HG03521 (cell line): Measurements from ENCODE around the gene TYW1B.
"Not testable (repeated sequence)": the region's sequence is repeated elsewhere in the genome, so short reads cannot be mapped to it uniquely, and the experiment has no call there.

ENCODE experiments used
- ATAC-seq: cut with Tn5 transposase; IDR thresholded peaks from one replicate; pipeline ENCODE4 v1.9.1; 2021; ENCODE audit warnings: mild to moderate bottlenecking, moderate library complexity; ENCODE audit not compliant: unreplicated experiment

Gene TYW1B

DNA sequence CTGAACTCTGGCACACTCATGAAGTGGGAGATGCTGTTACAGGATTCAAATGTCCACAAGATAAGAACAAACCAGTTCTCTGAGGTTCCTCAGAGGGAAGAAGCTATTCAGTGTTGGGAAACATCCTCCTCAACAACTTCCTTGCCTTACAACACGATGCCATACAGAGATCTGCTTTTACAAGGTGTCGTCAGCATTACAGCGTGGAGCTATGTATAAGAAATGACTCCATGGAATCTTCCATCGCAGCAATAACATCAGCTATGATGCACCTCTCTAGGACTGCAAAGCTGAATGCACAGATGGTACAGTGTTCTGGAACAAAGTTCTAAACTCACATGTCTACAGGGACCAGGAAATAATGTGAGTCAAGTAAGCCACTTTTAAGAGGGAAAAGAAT is 122.3 kb downstream of the TYW1B start:
- ATAC-seq: not testable (repeated sequence)

DNA sequence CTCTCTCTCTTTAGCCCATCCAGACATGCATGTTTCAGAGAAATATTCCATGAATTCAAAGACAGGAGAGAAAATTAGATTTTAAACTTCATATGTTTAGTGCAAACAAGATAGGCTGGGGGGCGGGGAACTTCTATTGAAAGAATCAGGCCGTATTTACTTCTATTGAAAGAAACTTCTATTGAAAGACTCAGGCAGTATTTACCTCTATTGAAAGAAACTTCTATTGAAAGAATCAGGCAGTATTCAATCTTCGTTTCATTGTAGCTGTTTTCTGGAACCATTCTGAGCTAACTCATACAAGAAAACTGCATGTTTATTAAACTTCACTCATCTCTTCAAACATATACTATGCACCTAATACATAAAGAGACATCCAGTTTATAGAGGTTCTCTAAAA is 123.1 kb downstream of the TYW1B start:
- ATAC-seq: no peak

DNA sequence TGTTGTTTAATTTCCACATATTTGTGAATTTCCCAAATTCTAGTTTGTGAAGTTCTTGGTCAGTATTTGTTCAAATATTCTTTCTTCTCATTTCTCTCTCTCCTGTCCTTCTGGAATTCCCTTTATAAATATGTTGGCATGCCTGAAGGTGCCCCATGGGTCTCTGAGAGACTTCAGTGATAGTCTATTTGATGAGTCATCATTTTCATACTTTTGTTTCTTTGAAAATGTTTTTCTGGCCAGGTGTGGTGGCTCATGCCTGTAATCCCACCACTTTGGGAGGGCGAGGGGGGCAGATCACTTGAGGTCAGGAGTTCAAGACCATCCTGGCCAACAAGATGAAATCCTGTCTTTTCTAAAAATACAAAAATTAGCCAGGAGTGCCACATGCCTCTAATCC is 127.5 kb downstream of the TYW1B start:
- not testable (repeated sequence) for ATAC-seq

DNA sequence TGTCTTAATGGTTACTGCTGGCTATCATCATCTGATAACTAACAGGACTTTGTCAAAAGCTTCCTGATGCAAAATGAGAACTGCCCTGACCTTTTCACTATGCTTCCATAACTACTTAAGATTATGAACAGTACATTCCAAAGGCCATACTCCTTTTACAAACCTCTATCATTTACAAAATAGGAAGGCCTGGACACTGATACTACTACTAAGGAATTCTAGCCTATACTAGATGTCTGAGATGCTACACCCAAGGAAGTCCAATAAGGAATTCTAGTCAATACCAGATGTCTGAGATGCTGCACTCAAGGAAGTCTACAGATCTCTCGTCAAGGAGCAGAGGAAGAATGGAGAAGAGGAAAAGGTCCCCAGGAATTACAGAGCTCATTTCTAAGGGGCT is 130.9 kb downstream of the TYW1B start:
- ATAC-seq: not testable (repeated sequence)

DNA sequence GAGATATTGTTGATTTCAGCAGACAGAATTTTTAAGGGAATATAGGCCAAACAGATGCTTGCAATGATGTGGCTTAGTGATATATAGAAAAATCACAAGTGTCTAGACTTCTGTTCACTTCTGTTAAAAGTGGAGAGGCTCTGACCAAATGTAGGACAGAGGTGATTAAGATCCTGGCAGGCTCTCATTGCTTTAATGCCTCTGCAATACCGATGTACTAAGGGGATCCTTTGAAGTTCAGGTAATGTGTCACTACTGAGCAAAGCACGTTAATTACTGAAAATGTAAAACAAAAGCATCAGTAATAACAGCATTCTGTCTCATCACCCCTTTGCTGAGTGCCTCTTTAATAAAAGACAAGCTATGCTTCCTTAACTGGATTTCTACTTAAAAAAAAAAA is 131.4 kb downstream of the TYW1B start:
- not testable (repeated sequence) for ATAC-seq

DNA sequence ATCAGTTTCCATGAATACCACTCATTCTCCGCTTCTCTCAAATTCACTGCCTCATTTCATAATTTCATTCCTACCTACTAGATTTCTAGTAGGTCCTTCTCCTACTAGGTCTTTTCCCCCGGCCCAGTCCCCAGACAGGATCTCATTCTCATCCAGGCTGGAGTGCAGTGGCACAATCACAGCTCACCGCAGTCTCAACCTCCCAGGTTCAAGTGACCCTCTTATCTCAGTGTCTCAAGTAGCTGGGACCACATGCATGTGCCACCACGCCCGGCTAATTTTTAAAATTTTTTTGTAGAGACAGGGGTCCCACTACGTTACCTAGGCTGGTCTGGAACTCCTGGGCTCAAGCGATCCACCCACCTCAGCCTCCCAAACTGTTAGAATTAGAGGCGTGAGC is 132.5 kb downstream of the TYW1B start:
- ATAC-seq: not testable (repeated sequence)

DNA sequence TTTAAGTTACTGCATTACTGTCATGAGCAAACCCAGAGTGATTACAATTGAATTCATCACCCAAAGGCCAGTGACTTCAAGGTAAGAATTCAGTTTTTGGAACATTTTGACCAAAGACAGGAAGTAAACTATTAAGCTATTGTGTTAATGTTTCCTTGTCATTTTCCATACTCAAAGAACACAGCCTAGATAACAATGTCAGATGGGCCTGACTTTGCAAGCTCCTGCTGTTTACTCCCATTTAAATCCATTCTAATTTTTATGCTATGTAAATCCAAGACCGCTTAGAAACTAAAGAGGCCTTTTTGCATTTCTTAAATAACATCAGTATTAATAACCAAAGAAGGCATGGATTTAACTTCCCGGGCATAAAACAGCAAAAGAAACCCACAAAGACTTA is 136.6 kb downstream of the TYW1B start:
- ATAC-seq: not testable (repeated sequence)

DNA sequence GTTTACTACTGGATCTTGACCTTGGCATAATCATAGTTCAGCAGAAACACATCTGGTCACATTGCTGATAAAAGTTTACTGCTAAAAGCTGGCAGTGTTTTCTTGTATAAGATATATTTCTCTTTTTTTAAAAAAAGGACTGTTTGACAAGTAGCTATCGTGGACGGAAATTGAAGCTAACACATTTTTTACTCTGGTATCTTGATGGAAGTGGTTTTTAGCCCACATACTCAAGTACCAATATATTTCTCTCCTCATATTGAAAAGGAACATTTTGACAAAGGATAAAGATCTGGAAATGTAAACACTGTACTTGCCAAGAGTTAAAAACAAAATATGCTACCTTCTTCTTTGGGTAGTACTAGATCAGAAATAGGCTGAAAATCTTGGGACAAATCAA is 137.8 kb downstream of the TYW1B start:
- not testable (repeated sequence) for ATAC-seq

DNA sequence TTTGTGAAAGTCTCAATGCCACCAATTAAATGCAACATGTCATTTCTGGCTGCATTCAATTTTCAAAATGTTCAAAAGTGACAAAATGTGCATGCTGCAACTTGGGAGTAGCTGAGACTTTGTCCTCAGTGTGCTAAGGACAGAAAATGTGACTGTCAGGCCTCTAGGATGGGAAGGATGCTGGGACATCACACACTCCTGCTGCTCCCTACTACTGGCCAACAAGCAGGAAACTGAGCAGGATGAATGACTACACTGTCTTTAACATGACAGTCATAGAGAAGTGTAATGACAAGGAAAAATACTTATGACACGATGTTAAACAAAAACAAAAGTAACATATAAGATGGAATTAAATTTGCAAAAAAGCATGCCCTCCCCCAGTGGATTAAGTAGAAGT is 138.7 kb downstream of the TYW1B start:
- not testable (repeated sequence) for ATAC-seq

DNA sequence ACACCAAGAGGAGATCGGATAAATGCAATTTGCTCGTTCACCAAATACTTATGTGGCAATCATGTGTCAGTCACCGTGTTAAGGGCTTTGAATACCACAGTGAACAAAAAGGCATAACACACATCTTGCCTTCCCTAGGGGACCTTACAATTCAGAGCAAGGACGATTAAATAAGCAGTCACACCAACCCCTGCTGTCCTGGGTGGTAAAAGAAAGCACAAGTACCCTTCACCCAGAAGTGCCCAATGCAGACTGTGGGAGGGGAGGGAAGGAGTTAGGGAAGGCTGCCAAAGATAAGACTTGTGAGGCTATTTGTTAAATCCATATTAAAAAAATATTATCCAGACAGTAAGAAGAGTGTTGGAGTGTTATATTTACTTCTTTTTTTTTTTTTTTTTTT is 146.8 kb downstream of the TYW1B start:
- not testable (repeated sequence) for ATAC-seq

DNA sequence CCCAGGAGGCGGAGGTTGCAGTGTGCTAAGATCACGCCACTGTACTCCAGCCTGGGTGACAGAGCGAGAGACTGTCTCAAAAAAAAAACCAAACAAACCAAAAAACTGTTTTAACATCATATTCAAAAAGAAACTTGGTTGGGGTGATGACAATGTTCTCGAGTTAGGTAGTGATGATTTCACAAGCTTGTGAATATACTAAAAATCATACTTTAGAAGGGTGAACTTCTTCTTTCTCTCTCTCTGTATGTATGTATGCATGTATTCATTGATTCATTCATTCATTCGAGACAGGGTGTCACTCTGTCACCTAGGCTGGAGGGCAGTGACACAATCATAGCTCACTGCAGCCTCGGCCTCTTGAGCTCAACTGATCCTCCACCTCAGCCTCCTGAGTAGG is 151.1 kb downstream of the TYW1B start:
- ATAC-seq: not testable (repeated sequence)

DNA sequence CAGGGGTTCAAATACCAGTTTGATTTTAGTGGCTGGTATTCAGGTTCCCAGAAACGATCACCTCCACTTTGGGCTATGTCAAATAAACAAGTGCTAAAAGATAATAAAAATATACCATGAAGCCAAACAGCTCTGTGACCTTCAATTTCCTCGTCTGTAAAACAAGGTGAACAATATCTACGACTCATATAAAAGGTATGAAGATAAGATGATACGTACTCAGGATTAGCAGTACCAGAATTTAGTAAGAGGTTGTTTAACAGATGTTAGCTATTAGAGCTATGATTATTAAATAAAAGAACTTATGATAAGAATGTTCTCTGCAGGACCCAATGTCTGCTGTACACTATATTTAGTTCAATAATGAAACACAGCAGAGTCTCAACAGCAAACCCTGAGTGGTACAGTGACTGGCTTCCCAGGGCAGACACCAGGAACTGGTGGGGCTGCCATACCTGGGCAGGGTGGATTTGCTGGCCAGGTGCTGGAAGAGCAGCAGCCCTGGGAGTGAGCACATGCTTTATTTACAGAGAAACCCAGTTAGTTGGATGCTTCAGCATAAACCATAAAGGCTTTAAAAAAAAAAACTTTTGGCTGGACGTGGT is 151.8 kb downstream of the TYW1B start:
- ATAC-seq: not testable (repeated sequence)

DNA sequence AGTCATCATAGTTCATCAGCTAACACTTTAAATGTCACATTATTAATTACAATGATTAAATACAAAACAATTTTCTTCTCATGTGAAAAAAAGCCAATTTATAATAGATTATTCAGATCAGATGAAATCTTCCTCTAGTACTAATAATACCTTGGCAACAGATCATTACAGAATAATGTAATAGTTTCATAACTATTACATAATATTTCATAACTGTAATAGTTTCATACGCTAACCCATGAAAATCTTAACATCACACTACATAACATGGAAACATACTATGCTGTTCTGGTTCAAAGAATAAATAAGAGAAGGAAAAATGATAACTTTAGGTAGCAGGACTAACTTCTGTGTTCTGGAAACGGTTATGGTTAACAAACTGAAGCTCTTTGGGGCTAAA is 152.3 kb downstream of the TYW1B start:
- ATAC-seq: not testable (repeated sequence)

DNA sequence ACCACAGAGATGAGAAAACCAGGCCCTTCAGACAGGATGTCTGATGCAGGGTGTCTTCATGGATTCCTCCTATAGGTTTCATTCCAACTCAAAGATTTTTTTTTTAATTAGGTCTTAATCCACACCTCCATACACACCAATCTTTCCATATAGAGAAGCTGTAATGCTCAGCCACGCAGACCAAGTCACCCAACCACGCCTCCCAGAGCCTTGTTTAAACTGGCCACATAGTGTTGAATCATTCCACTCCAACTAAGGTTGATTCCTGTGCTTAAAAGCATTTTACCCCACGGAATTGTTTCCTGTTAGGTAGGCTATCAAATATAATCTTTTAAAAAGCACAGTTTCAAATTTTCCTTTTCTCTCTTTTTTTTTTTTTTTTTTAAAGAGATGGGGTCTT is 153.6 kb downstream of the TYW1B start:
- ATAC-seq: no peak

DNA sequence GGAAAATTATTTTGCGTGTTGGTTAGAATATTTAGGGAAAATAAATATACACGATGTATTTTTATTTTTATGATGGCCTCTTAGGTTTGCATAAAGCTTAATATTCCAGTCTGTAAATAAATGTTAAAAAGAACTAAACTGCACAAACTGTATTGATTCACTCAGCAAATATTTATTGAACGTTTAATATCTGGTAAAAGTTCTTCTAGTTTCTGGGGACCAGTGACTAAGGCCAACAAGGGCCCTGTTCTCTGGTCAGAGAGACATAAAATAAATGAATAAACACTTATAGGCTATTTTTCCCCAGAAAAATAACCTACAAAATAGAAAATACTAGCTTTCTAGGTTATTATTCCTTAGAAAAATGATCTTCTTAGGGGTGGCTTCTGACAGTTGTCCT is 157.2 kb downstream of the TYW1B start:
- not testable (repeated sequence) for ATAC-seq

DNA sequence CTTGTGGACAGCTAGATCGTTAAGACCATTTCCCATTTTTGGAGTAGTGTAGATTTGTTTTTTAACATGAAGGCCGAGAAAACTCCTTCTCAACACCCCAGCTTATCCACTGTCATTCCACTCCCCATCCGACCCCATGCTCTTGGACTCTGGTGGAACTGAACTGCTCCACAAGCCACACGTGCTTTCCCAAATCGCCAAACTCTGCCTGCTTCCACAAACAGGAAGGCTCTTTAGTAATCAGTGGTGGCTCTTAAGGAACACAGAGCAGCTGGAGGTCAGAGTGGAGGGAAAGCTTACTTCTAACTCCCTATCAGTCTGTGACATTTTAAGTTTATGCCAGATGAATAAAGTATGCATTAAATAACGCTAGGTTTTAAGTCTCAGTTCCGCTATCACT is 159.6 kb downstream of the TYW1B start:
- not testable (repeated sequence) for ATAC-seq

DNA sequence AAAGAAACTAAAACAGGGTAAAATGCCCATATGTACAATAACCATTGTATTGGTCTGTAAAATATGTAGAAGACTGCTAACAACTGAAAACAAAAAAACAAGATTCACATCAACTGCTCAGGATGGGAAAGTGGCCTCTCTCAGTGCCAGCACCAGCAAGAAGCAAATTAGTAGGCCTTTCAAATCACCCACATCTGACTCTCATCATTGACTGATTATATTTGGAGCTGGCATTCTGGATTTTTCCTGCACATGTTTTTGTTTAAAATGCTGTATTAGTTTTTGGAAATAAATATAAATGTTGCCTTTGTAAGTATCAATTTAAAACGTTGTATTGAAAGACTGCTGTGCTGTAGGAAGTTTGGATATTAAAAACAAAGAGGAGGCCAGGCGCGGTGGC is 161.0 kb downstream of the TYW1B start:
- ATAC-seq: not testable (repeated sequence)

DNA sequence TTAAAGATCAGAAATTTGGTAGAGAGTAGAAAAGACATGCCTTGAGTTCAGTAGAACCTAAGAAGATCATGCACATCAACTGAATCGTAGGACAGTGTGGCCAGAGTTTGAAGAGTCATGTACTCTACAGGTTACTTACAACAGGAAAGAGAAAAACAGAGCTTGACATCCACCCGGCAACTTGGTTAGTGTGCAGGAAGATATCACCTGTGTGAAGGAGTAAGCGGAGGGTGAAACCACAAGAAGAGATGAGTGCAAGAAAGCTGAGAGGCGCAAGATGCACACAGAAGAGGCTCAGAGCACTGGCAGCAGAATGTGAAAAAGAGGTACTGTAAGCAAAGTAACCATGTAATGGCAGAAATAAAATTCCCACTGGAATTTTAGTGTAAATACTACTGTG is 179.4 kb downstream of the TYW1B start:
- not testable (repeated sequence) for ATAC-seq

DNA sequence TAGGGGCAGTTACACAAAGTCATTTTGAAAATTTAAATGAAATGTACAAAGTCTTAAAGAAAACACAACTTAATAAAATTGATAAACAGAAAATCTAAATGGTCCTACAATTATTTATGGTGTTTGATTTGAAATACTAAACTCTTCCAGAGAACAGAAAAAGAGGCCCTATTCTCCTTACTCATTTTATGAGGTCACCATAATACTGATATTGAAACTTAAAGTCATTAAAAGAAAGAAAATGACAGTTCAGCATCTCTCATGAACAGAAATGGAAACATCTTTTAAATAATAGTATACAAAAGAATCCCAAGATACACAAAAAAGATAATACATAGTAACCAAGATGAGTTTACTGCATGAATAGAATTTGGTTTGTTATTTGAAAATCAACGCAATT is 184.3 kb downstream of the TYW1B start:
- ATAC-seq: not testable (repeated sequence)

DNA sequence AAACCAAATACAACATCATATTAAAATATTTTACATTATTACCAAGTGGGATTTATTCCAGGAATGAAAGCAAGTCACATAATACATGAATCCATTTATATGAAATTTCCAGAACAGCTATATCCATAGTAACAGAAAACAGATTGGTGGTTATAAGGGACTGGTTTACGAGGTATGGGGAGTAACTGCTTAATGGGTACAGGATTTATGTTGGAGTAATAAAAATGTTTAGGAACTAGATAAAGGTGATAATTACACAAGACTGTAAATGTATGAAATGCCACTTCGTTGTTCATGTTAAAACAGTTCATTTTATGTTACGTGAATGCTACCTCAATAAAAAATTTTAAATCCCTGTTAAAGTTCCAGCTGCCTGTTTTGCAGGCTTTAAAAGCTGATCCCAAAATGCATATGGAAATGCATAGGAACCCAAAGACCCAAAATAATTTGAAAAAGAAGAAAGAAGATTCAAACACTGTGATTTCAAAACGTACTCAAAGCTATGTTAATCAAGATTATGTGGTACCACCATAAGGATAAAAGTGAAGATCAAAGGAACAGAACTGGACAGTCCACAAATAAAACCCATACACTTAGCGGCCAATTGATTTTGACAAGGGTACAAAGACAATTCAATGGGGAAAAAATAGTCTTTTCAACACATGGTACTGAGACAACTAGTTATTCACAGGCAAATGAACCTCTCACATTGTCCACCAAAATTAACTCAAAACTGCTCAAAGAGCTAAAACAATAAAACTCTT is 186.3 kb downstream of the TYW1B start:
- not testable (repeated sequence) for ATAC-seq

DNA sequence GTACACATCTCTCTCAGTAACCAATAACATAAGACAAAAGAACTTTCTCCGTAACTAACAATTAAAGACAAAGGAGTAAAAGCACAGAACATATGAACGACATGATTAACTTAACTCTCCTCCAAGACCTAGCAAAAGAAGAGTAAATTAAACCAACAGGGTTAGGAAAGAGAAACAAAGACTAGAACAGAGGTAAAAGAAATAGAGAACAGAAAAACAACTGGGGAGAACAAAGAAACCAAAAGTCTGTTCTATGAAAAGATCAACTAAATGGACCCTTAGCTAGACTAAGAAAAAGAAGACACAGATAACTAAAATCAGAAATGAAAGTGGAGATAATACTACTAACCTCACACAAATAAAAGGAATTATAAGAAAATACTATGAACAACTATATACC is 187.3 kb downstream of the TYW1B start:
- not testable (repeated sequence) for ATAC-seq

DNA sequence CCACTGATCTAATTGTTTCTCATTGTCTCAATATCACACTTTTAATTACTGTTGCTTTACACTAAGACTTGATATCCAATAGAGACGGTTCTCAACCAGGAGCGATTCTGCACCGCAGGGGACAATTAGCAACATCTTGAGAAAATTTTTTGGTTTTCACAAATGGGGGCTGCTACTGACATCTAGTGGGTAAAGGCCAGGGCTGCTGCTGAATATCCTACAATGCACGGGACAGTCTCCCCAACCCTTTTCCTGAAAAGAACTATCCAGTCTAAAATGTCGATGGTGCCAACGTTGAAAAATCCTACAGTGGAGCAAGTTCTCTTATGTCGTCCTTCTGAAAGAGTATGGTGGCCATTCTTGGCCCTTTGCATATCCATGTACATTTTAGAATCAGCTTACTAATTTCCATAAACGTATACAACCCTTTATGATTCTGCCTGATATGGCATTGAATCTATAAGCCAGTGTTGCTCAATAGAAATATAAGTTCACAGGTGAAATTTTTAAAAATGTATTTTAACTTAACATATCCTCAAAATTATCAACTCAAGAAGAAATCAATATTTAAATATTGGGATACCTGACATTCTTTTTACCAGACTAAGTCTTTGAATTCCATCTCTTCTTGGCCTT is 192.6 kb downstream of the TYW1B start:
- ATAC-seq: not testable (repeated sequence)
